ENCODE results near the gene PHF14. TPM values are rescaled to one million over a fixed set of nuclear protein-coding genes. Genes with fewer than 3 reads are reported as not detected.
A peak's percentile ranks its signal among the peaks of the same experiment; 100 is the strongest.

Gene PHF14
- total RNA-seq, 4 donors from 2014 or later = 26.6 to 172 (median 42.9) TPM

DNA sequence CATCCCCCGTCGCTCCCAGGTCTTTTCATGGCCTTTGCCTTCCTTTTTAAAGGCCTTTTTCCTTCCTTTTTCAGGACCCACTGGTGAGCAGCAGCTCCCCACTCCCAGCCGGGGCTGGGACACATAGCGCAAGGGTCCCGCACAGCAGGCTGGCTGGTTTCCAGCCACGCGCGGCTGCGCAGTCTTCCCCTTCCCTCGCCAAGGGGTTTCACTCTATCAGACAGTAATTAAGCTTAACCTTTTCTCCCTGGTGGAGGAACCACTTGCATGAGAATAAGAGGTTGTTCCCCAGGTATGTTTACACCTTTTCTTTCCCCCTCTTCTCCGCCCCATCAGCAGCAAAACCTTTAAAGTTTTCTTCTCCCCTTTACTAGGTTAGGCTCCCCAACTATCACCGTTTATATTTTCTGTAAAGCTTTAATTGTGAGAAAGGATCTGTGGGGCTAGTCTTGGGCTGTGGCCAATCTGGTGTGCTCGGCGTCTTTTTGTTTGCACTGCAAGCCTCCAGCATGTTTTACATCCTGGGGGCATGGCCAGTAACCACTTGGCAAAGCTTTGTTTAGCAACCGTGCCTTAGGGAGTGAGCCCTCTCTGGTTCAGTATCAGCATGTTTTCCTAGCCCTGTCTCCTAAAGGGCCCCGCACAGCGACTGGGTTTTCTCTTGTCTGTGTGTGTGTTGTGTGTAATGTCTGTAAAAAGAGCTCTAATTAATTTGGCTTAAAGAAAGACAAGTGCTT lies 219.6 kb downstream of the PHF14 start:
- H3K27me3 ChIP-seq = no peaks in the 10 kb centered on the region
- H3K36me3 ChIP-seq = no peaks in the 10 kb centered on the region
- DNase-seq = no peak
- TF ChIP-seq, protein P1, sequence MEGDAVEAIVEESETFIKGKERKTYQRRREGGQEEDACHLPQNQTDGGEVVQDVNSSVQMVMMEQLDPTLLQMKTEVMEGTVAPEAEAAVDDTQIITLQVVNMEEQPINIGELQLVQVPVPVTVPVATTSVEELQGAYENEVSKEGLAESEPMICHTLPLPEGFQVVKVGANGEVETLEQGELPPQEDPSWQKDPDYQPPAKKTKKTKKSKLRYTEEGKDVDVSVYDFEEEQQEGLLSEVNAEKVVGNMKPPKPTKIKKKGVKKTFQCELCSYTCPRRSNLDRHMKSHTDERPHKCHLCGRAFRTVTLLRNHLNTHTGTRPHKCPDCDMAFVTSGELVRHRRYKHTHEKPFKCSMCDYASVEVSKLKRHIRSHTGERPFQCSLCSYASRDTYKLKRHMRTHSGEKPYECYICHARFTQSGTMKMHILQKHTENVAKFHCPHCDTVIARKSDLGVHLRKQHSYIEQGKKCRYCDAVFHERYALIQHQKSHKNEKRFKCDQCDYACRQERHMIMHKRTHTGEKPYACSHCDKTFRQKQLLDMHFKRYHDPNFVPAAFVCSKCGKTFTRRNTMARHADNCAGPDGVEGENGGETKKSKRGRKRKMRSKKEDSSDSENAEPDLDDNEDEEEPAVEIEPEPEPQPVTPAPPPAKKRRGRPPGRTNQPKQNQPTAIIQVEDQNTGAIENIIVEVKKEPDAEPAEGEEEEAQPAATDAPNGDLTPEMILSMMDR (IDR thresholded peaks at IDR 0.05) = no peak
- TF ChIP-seq POLR2A (IDR thresholded peaks at IDR 0.05) = no peak
- H3K27ac ChIP-seq = peak overlapping the region; percentile 25 to 62 (median 29)
- peaks cover 0 to 7% (median 0%) of the 10 kb centered on the region in 4 donors for H3K4me1 ChIP-seq
- H3K9me3 ChIP-seq = no peaks in the 10 kb centered on the region
- peak overlapping the region in 3 of 4 donors; percentile 8 to 33 (median 28) for H3K4me3 ChIP-seq

DNA sequence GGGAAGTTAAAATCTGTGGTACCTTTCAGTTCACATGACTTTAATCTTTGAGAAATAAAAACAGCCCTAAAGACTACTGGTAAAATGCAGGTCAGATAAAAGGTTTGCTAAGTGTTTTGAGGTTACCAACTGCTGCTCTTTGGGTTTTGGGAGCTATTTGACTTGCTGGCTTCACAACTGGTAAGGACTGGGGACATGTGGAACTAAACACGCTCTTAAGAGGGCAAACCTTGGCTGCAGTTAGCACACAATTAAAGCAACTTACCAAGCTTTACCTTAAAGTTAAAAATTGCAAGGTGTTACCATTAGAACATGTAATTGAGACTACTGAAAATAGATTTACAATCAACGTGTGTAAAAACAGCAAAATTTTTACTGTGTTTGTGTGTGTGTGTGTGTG lies 220.2 kb downstream of the PHF14 start:
- Histone ChIP-seq H3K27ac (peak overlapping the region in 2 of 4 donors; percentile 12 to 62), H3K9me3 (no peaks in the 10 kb centered on the region), H3K36me3 (no peaks in the 10 kb centered on the region), H3K27me3 (no peaks in the 10 kb centered on the region), H3K4me3 (no peak overlapping the region), H3K4me1 (peaks cover 0 to 7% (median 0%) of the 10 kb centered on the region in 4 donors)
- TF ChIP-seq, protein P1 (IDR thresholded peaks at IDR 0.05) = no peak
- no peak for TF ChIP-seq POLR2A (IDR thresholded peaks at IDR 0.05)
- no peak for DNase-seq

DNA sequence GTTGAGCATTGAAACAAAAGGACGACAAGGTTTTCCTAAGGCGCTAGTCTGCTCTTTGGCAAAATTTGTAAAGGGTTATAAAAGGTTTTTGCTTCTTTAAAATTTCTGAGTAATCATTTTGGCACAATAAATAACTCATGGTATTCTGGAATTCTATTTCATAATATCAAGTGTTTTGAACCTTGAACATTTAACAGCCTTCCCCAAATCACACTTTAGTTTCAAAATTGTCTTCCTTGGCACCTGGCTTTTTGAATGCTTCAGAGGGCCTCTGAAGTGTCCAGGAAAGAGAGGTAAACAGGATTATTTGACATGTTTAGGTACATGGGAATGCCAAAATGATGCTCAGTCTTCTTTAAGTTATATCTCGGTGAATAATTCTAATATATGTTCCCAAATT lies 220.8 kb downstream of the PHF14 start:
- DNase-seq = no peak
- H3K4me3 ChIP-seq = peak overlapping the region in 2 of 4 donors; percentile 2 to 15
- no peak for TF ChIP-seq POLR2A (IDR thresholded peaks at IDR 0.05)
- TF ChIP-seq, protein P1 (IDR thresholded peaks at IDR 0.05) = no peak

DNA sequence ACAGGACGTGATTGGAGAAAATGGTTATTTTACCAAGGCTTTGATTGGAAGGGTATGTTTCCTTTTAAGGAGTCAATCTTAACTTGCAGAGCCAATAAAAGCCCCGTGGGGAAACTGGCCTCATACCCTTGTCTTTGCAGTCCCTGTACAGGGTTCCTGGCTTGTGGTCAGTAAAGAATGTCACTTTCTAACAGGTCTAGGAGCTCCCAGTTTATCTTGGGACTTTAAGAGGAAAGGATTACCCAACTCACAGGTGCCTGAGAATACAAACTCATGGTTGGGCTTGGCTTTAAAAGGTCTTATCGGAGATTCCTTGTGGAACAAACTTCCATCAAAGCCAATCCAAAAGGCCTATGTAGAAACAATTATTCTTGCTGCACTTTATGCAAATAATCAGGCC lies 221.8 kb downstream of the PHF14 start:
- no peak for DNase-seq
- H3K4me3 ChIP-seq = no peak overlapping the region
- H3K27me3 ChIP-seq = no peaks in the 10 kb centered on the region
- TF ChIP-seq, protein P1 (IDR thresholded peaks at IDR 0.05) = no peak
- no peak for TF ChIP-seq POLR2A (IDR thresholded peaks at IDR 0.05)
- H3K9me3 ChIP-seq = no peaks in the 10 kb centered on the region
- H3K4me1 ChIP-seq = peaks cover 0 to 7% (median 0%) of the 10 kb centered on the region in 4 donors
- H3K36me3 ChIP-seq = no peaks in the 10 kb centered on the region
- H3K27ac ChIP-seq = peak overlapping the region in 1 of 4 donors; percentile 39

More for the DNA sequence above, 220.8 kb downstream of the PHF14 start:
- H3K36me3 ChIP-seq = no peaks in the 10 kb centered on the region
- peaks cover 0 to 7% (median 0%) of the 10 kb centered on the region in 4 donors for H3K4me1 ChIP-seq
- no peaks in the 10 kb centered on the region for H3K27me3 ChIP-seq
- peak overlapping the region in 1 of 4 donors; percentile 62 for H3K27ac ChIP-seq
- H3K9me3 ChIP-seq = no peaks in the 10 kb centered on the region

DNA sequence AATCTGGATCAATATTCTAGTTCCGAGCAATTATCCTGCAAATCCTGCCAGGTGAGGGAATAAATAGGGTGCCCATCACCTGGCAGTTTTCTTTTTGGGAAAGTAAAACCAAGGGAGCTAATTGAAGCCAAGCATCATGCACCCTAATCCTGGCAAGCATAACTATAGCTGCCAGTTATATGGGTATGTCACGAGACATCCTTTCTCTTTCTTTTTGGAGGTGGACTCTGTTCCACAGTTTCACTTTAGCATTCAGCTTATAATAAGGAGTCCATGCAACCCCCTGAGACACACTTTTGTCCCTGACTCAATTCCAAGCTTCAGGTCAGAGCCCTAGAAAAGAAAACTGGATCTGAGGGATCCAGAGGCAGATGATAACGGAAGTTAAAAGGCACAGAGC lies 222.5 kb downstream of the PHF14 start:
- no peaks in the 10 kb centered on the region for H3K36me3 ChIP-seq
- H3K9me3 ChIP-seq = no peaks in the 10 kb centered on the region
- no peak overlapping the region for H3K4me3 ChIP-seq
- peaks cover 0 to 7% (median 0%) of the 10 kb centered on the region in 4 donors for H3K4me1 ChIP-seq
- DNase-seq = no peak
- H3K27me3 ChIP-seq = no peaks in the 10 kb centered on the region
- TF ChIP-seq, protein P1 (IDR thresholded peaks at IDR 0.05) = no peak
- TF ChIP-seq POLR2A (IDR thresholded peaks at IDR 0.05) = no peak
- H3K27ac ChIP-seq = no peak overlapping the region
